GM12801 (cell line): ENCODE results near the gene KLF3.

Experiments used
- TF ChIP-seq, protein P1 (sequence below): IDR thresholded peaks from one replicate; pipeline ENCODE4 v1.5.1; 2011; ENCODE audit warnings: control low read depth; ENCODE audit not compliant: insufficient read length; ENCODE audit errors: extremely low read depth

KLF3 gene

DNA sequence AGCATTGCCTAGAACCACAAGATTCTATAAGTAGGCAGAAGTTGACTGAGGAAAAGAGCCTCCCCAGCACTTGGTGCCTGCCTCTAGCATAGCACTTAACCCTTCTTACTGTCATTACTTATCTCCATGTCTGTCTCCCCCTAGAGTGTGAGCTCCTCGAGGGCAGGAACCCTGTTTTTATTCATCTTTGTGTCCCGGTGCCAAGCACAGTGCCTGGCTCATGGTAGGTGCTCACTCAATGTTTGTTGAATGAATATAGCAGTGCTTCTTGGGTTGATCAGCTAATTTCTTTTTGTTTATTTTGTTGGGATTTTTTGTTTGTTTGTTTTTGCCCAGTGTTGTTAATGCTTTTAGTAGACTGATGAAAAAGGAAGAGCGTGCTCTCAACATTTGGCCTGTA is 30.3 kb downstream of the KLF3 start:
- TF ChIP-seq, protein P1, sequence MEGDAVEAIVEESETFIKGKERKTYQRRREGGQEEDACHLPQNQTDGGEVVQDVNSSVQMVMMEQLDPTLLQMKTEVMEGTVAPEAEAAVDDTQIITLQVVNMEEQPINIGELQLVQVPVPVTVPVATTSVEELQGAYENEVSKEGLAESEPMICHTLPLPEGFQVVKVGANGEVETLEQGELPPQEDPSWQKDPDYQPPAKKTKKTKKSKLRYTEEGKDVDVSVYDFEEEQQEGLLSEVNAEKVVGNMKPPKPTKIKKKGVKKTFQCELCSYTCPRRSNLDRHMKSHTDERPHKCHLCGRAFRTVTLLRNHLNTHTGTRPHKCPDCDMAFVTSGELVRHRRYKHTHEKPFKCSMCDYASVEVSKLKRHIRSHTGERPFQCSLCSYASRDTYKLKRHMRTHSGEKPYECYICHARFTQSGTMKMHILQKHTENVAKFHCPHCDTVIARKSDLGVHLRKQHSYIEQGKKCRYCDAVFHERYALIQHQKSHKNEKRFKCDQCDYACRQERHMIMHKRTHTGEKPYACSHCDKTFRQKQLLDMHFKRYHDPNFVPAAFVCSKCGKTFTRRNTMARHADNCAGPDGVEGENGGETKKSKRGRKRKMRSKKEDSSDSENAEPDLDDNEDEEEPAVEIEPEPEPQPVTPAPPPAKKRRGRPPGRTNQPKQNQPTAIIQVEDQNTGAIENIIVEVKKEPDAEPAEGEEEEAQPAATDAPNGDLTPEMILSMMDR: no peak

DNA sequence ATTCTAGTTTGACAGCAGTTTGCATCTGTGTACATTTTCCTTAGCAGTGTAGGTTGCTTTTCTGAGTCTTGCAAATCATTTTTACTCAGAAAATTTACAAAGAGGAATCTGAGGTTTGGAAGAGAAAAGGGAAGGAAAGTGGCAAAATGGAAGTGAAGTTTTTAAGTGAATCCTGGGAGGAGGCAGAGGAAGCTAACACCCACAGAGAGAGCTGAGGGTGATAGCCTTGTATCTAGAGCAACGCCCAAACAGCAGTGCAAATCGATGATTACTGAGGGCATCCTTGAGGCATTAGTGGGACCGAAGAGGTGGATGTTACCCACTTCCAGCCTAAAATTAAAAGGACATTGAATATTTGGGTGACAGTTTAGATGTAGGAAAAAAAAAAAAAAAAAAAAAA is 31.8 kb downstream of the KLF3 start:
- TF ChIP-seq, protein P1: no peak

DNA sequence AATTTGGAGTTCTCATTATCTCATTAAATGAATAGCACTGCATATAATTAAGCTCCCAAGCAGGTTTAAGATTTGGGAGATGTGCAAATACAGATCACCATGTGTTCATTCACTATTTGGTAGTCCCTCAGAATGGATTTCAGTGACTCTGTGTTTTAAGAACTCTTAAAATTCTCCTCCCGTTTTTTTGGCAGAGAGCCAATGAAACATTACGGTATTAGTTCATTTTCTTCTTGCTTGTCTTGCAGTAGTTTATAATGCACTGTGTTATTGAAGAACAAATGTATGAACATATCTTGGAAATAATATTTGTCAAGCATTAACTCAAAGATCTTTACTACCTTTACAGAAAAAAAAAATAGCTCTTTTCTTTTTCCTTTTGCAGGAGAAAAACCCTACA is 32.7 kb downstream of the KLF3 start:
- TF ChIP-seq, protein P1: no peak

DNA sequence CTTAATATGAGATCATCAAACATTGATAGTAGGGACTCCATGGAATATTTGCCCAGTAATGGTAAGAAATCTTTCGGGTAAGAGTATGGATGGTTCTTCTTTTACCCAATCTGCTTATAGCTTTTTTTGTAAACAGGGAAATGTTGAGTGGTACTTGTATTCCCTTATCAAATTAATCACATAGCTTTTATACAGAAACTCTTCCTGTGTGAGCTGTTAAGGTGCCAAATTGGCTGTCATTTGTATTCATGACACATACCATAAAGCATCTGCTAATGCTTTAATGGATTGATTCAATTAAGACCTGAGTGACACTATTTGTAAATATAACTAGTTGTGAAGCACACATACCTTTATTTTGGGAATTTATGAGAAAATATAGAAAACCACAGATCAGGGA is 34.2 kb downstream of the KLF3 start:
- TF ChIP-seq, protein P1: no peak

DNA sequence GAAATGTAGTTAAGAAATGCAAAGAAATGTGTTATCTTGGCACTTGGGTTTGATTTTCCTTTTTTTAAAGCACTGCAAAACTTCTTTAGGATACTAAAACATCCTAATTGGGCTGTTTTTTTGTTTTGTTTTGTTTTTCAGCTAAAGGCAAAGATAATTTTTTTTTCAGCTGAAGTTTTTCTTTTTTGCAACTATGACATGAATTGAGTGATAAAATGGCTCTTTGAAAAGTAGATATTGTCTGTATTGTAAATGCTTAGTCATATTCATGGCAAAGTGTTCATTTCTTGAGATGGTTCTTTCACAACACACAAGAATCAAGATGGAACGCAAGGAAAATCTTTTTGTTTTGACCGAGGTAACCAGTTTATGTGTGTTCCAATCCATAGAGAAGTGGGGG is 35.1 kb downstream of the KLF3 start:
- TF ChIP-seq, protein P1: no peak

DNA sequence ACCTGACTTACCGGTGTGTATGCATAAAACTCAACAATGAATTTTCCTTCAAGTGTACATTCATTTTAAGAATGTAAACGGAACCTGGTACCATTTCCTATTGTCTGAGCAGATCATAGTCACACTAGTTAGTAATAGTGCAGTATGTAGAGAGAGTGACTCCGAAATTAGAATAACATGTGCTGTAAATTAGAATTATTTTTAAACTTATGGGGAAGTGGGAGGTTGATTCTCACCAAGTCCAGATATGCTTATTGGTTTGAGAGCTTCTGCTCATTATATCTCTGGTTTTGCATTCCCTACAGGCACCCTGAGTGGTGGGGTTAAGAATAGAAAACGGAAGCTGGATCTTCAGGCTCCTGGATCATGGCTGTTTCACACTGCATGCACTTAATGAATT is 39.6 kb downstream of the KLF3 start:
- TF ChIP-seq, protein P1: no peak

DNA sequence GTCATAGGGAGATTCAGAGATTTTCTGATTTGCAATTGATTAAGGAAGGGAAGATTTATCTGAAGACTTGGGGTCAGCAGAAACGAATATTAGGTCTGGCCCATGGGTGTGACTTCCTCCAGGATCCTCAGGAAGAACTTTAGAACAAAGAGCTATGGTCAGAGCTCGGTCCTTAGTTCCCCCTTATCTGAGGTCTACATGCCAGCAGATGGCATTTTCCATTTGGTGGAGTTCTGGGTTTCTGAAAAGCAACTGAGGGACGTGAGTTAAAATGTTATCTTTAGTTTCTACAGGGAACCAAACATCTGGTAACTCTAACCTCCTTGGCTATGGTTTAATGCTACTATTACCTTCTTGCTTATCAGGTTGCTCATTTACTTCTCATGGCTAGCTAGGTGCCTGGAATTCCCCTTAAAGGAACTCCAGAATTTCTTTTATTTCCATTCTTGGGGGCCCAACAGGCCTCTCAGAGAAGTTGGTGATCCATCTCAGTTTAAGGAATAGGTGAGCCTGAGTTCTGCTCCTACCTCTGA is 40.7 kb downstream of the KLF3 start:
- TF ChIP-seq, protein P1: no peak

DNA sequence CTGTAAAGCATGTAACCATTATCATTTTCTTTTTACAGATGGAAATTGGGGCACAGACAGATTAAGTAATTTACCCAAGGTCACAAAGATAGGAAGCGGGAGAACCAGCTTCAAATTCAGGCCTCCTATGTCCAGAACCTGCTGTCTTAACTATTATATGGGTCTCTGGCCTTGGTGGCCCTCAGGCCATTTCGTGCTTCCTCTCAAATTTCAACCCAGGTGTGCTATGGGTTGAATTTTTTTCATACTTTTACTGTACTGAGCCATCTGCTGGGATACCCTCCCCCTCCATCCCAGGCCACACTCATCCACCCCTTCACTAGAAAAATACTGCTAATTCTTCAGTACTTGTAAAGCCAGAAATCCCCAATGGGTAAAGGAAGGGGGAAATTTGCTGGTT is 42.3 kb downstream of the KLF3 start:
- TF ChIP-seq, protein P1: no peak
